PC-9 (cell line): ENCODE data around the gene TRPM7. TPM values are rescaled to one million over a fixed set of nuclear protein-coding genes. Genes with fewer than 3 reads are reported as not detected.

Experiments used
- BruUV-seq: library from RNA; stranded (reverse); fragments of 400-500 nt; replicated peaks from 2 replicates; lab custom pipeline; 2021; lab: Mats Ljungman, UMichigan
- CTCF ChIA-PET: fragments of 300-600 bp; sonication (Branson Sonifier 250); formaldehyde crosslinking; loops from one replicate; lab custom pipeline; 2022; ENCODE audit warnings: antibody characterized with exemption; lab: Charles Lee
- POLR2A ChIA-PET: fragments of 300-600 bp; sonication (Branson Sonifier 250); formaldehyde crosslinking; loops from one replicate; lab custom pipeline; 2022; ENCODE audit warnings: antibody characterized with exemption; ENCODE audit not compliant: unreplicated experiment; lab: Charles Lee
- DNase-seq, 2 experiments: peaks; one replicate each; pipeline versions ENCODE4 v3.0.0 to v3.0.0-alpha.2; 2015 to 2022; ENCODE audit warnings: mixed read lengths in 1 of 2
- H2AFZ ChIP-seq: fragments of 200-600 bp; sonication (generic); 2 replicates; pipeline ENCODE4 v1.8.1; 2017; ENCODE audit warnings: antibody characterized with exemption
- H3F3A ChIP-seq: fragments of 200-600 bp; sonication (generic); 2 replicates; pipeline ENCODE4 v1.8.1; 2017; ENCODE audit warnings: antibody characterized with exemption, mild to moderate bottlenecking, low read depth; ENCODE audit not compliant: insufficient read depth
- H3K27ac ChIP-seq: fragments of 200-600 bp; sonication (generic); 2 replicates; pipeline ENCODE4 v1.6.1; 2016; ENCODE audit warnings: mixed run types
- H3K27me3 ChIP-seq: fragments of 200-600 bp; sonication (generic); 2 replicates; pipeline ENCODE4 v1.6.1; 2016; ENCODE audit warnings: low read depth, mixed run types; ENCODE audit not compliant: insufficient read depth
- H3K36me3 ChIP-seq: fragments of 200-600 bp; sonication (generic); 2 replicates; pipeline ENCODE4 v1.6.1; 2016; ENCODE audit warnings: low read depth, mixed run types
- H3K4me1 ChIP-seq: fragments of 200-600 bp; sonication (generic); replicated peaks from 2 replicates; pipeline ENCODE4 v1.6.1; 2016; ENCODE audit warnings: mixed run types; ENCODE audit not compliant: insufficient read depth
- H3K4me2 ChIP-seq: fragments of 200-600 bp; sonication (generic); 2 replicates; pipeline ENCODE4 v1.6.1; 2017; ENCODE audit warnings: mixed run types
- H3K4me3 ChIP-seq: fragments of 200-600 bp; sonication (generic); 2 replicates; pipeline ENCODE4 v1.6.1; 2016; ENCODE audit warnings: mixed run types
- H3K79me2 ChIP-seq: fragments of 200-600 bp; sonication (generic); 2 replicates; pipeline ENCODE4 v1.6.1; 2017; ENCODE audit warnings: low read depth, mixed run types
- H3K9me2 ChIP-seq: fragments of 200-600 bp; sonication (generic); 2 replicates; pipeline ENCODE4 v1.8.1; 2017; ENCODE audit warnings: mild to moderate bottlenecking; ENCODE audit not compliant: insufficient read depth
- H3K9me3 ChIP-seq: fragments of 200-600 bp; sonication (generic); 2 replicates; pipeline ENCODE4 v1.8.1; 2016; ENCODE audit warnings: low read depth; ENCODE audit not compliant: insufficient read depth
- H4K20me1 ChIP-seq: fragments of 200-600 bp; sonication (generic); 2 replicates; pipeline ENCODE4 v1.8.1; 2017; ENCODE audit not compliant: insufficient read depth
- CTCF ChIP-seq: fragments of 200-600 bp; sonication (generic); conservative IDR thresholded peaks from 2 replicates; pipeline ENCODE4 v1.6.1; 2017; ENCODE audit warnings: mixed run types, antibody characterized with exemption, mild to moderate bottlenecking, moderate library complexity
- EZH2 ChIP-seq: fragments of 200-600 bp; sonication (generic); IDR thresholded peaks from 2 replicates; pipeline ENCODE4 v1.8.0; 2017; ENCODE audit warnings: antibody characterized with exemption, low read depth
- intact Hi-C: fragments of 100-400 bp; cut with micrococcal nuclease; formaldehyde crosslinking; loops from one replicate; pipeline ENCODE4 v1.10.0; 2022; ENCODE audit not compliant: unreplicated experiment
- total RNA-seq: library from RNA; stranded (reverse); gene quantifications from 2 replicates; pipeline ENCODE4 v1.2.3, GENCODE V29; 2021

TRPM7 gene
- total RNA-seq, 1 experiment from 2014 or later = 40.3 TPM

GRCh38 chr15:50641318-50641717, 45.3 kb downstream of the TRPM7 start:
- intact Hi-C loops = no loop called here
- Histone ChIP-seq H2AFZ (no peak overlapping the region), H3K4me1 (no peaks in the 10 kb centered on the region), H3K4me3 (no peak overlapping the region), H3F3A (no peaks in the 10 kb centered on the region; the same call in 1 of the 2 replicates), H3K4me2 (no peak overlapping the region), H3K36me3 (no peaks in the 10 kb centered on the region), H4K20me1 (no peaks in the 10 kb centered on the region), H3K9me2 (no peaks in the 10 kb centered on the region), H3K27me3 (no peaks in the 10 kb centered on the region), H3K9me3 (no peaks in the 10 kb centered on the region), H3K27ac (no peak overlapping the region), H3K79me2 (no peaks in the 10 kb centered on the region)
- no peak for TF ChIP-seq EZH2
- no peak for TF ChIP-seq CTCF
- POLR2A ChIA-PET = no interaction called here
- no TSS peak for BruUV-seq
- CTCF ChIA-PET = no interaction called here
- DNase-seq = no peak

- BruUV-seq = no TSS peak
- no peaks in the 10 kb centered on the region for H3K79me2 ChIP-seq
- no peaks in the 10 kb centered on the region for H4K20me1 ChIP-seq
- H3K4me2 ChIP-seq = no peak overlapping the region
- DNase-seq = no peak
- H3K9me3 ChIP-seq = no peaks in the 10 kb centered on the region
- no peak for TF ChIP-seq CTCF
- TF ChIP-seq EZH2 = no peak
- H2AFZ ChIP-seq = no peak overlapping the region
- no peaks in the 10 kb centered on the region for H3K9me2 ChIP-seq
- no peaks in the 10 kb centered on the region for H3K27me3 ChIP-seq
- H3K27ac ChIP-seq = no peak overlapping the region
- intact Hi-C loops = loop anchor here (10.0 kb wide), 1 partner anchor 51 kb away; no protein-coding TSS in a partner anchor
- no peaks in the 10 kb centered on the region for H3K4me1 ChIP-seq
- ChIA-PET CTCF (no interaction called here), POLR2A (no interaction called here)
- H3F3A ChIP-seq = no peaks in the 10 kb centered on the region; the same call in 1 of the 2 replicates
- no peak overlapping the region for H3K4me3 ChIP-seq
- H3K36me3 ChIP-seq = no peaks in the 10 kb centered on the region
Measured at GRCh38 chr15:50636146-50636545, 50.5 kb downstream of the TRPM7 start.

- no peaks in the 10 kb centered on the region for H3K9me3 ChIP-seq
- H3K36me3 ChIP-seq = no peaks in the 10 kb centered on the region
- TF ChIP-seq EZH2 (no peak), CTCF (no peak)
- no peaks in the 10 kb centered on the region for H3K79me2 ChIP-seq
- DNase-seq = no peak
- H3K27me3 ChIP-seq = no peaks in the 10 kb centered on the region
- no peaks in the 10 kb centered on the region; the same call in 1 of the 2 replicates for H3F3A ChIP-seq
- H4K20me1 ChIP-seq = no peaks in the 10 kb centered on the region
- POLR2A ChIA-PET = no interaction called here
- H3K9me2 ChIP-seq = no peaks in the 10 kb centered on the region
- H2AFZ ChIP-seq = no peak overlapping the region
- H3K27ac ChIP-seq = no peak overlapping the region
- no TSS peak for BruUV-seq
- CTCF ChIA-PET = interaction anchor here (0.5 kb wide), 1 partner anchor 18 kb away, joined by 3 read pairs; no protein-coding TSS in a partner anchor
- intact Hi-C loops = loop anchor here (10.0 kb wide), 1 partner anchor 49 kb away; no protein-coding TSS in a partner anchor
- no peak overlapping the region for H3K4me2 ChIP-seq
- H3K4me1 ChIP-seq = no peaks in the 10 kb centered on the region
- no peak overlapping the region for H3K4me3 ChIP-seq
Measured at GRCh38 chr15:50633653-50634052, 52.9 kb downstream of the TRPM7 start.
